HG03064 (cell line): ENCODE data around the gene SH2B3.

Source experiments
- ATAC-seq: cut with Tn5 transposase; IDR thresholded peaks from one replicate; pipeline ENCODE4 v1.9.1; 2021; ENCODE audit warnings: low read depth; ENCODE audit not compliant: unreplicated experiment

Gene SH2B3

DNA sequence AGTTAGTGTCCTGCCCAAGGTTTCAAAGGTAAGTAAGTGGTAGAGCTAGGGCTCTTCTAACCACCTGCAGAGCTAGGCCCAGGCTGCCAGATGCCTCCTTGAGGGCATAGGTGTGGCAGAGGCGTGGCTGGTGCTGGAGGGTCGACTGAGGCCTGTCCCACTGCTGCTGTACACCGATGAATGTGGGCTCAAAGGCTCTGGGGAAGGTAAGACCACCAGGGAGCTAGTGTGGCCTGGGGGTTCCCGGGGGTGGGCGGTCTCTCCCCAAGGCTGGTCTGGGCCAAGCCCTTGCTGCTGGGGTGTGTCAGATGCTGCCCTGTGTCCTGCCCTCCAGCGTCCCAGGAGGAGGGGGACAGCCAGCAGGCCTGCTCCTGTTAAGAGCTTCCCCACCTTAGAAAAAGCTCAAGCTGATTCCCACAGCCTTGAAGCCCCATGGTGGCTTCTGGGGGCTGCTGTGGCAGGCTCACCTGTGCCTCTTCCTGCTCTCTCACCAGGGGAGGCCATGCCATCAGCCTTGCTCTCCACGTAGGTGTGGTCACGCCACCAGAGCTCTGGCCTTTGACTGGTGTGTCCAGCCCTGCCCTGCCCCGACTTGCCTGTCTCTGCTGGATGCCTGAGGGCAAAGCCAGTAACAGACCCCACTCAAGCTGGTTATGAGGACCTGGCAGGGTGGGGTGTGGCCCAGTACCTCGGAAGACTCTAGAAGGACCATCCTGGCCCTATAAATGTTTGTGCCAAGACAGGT, 36.8 kb downstream of the SH2B3 start:
- ATAC-seq = no peak

DNA sequence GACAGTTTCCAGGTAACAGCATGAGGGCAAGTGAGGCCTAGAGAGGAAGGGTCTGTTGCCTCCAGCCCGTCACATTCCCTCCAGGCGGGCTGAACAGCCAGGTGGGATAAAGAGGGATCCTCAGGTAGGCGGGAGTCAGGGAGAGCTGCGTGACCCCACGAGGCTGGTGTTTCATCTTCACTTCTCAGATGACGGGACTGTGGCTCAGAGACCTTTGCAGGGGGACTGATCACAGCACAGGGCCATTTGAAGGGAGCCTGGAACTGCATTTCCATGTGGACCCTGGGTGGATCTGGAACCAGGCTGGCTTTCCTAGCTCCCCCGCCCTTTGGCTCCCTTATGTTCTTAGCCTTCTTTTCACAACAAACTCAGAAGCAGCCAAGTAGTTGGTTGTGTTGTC, 37.4 kb downstream of the SH2B3 start:
- no peak for ATAC-seq

DNA sequence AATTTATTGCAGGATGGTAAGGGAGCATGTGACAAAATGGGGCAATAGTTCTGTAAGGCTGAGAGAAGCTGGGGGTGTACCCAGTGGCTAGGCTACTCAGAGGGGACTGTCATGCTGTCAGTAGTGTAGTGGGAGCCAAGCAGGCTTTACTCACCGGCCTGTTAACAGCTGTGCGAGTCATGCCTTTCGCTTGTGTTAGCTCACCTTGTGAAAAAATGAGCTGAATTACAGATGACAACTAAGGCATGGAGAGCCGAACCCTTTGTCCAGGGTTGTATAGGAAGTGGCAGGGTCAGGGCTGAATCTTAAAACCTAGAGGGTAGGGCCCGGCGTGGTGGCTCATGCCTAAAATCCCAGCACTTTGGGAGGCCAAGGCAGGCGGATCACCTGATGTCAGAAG, 37.9 kb downstream of the SH2B3 start:
- no peak for ATAC-seq

DNA sequence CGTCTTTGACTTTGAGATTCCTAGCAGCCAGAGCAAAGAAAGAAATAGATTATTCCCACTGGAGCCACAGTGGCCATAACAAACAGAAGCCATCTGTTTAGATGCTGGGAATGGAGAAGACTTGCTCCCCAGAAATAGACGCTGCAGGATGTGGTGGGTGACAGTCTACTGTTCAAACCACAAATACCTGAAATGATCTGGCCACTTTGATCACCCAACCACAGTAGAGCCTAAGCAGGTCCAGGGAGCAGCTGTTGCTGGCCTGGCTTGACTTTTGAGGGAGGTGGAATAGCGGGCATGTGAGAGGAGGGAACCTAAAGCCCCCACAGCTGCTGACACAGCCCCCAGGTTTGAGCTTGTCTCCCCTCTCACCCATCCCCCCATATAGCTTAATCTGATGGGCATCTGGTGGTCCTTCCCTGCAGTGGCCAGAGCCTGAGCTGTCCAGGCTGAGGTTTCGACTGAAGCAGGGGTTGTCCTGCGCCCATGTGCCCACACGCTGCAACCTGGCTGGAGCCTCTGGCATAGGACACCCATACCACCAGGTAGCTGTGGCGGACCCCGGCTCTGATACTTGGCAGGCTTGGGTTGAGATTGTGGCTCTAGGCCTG, 38.7 kb downstream of the SH2B3 start:
- ATAC-seq = peak; percentile 25

DNA sequence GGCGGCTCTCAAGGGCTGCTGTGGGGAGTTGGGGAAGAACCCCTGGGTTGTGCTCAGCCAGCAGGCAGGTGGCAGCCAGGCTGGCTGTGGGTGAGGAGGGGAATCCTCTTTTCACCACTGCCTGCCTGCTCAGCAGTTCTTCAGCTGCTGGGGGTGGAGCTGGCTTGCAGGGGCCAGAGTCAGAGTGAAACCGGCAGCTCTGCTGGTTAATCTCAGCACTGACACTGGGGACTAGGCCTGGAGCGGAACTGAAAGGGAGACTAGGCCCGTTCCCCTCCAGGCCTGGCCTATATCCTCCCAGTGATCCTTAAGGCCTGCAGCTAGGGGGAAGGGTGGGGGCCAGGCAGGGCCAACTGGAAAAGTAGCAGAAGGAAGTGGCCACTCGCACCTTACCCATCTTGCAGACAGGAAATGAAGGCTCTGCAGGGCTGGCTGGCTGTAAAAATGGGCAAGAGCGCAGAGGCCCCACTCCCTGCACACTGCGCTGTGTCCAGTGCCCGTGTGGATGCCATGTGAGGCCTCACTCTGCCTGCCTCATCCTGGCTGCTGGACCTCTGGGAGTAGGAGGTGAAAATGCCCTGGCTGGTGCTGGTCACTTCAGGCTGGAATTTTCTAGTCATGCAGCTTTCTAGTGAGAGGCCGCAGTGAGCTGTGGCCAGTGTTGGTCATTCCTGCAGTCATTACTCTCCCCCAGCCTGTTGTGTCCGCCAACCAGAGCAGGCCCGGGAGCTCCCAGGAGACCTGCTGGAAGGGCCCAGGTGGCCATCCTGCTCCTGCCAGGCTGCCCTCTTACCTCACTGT, 39.4 kb downstream of the SH2B3 start:
- ATAC-seq = peak; percentile 78

DNA sequence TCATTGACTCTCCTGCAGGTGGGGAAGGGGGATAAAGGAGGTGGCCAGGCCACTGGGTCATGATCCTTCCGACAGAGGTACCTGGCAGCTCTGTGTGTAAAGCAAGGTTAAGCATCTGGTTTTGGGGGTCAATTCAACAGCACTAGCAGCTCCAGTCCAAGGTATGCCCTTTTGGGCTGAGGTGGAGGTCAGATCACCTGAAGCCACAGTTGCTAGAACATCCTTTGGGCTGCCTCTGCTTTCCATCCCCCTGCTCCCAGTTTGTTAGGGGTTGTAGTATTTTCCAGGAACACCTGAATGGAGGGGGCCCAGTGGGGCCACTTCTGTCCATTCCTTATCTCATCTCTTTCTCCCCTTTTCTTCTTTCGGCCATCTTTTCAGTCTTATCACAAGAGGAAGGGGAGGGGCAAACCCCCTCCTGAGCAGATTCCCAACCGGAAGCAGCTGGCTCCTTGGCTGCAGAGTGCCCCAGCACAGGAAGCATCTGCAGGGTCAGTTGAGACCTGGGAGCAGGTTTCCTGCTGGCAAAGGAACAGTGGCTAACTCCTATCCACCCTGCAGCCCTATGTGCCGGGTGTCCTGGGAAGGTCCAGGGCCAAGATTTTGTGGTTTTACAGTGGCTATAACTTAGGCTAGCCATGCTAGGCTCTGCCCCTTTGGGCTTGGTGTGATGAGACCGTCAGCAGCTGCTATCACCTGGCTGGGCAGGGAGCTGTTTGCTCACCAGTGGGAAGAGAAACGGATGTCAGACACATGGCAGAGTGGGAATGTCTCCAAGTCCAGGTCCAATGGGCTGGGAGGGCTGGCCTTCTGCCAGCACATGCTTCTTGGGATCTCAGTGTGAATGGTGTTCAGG, 40.2 kb downstream of the SH2B3 start:
- no peak for ATAC-seq

DNA sequence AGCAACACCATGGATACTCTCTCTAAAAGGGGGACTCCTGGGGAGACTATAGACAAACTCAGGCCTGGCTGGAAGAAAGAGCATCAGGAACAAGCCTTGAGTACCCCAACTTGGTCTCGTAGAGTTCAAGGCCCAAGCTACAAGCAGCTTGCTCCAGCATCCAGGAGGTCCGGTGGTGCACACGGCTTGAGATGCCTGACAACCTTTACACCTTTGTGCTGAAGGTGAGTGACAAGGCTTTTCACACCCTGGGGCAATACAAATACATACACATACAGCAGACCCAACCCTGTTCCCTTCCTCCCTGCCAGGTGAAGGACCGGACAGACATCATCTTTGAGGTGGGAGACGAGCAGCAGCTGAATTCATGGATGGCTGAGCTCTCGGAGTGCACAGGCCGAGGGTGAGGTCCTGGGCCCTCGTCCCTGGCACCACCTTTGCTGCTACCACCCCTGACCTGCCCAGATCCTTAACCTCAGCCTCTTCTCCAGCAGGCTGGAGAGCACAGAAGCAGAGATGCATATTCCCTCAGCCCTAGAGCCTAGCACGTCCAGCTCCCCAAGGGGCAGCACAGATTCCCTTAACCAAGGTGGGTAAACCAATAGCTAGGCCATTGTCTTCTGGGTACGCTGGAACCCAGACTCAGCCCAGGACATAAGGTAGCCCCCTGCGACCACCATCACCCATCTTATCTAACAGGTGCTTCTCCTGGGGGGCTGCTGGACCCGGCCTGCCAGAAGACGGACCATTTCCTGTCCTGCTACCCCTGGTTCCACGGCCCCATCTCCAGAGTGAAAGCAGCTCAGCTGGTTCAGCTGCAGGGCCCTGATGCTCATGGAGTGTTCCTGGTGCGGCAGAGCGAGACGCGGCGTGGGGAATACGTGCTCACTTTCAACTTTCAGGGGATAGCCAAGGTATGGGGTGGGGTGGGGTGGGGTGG, 41.2 kb downstream of the SH2B3 start:
- no peak for ATAC-seq

DNA sequence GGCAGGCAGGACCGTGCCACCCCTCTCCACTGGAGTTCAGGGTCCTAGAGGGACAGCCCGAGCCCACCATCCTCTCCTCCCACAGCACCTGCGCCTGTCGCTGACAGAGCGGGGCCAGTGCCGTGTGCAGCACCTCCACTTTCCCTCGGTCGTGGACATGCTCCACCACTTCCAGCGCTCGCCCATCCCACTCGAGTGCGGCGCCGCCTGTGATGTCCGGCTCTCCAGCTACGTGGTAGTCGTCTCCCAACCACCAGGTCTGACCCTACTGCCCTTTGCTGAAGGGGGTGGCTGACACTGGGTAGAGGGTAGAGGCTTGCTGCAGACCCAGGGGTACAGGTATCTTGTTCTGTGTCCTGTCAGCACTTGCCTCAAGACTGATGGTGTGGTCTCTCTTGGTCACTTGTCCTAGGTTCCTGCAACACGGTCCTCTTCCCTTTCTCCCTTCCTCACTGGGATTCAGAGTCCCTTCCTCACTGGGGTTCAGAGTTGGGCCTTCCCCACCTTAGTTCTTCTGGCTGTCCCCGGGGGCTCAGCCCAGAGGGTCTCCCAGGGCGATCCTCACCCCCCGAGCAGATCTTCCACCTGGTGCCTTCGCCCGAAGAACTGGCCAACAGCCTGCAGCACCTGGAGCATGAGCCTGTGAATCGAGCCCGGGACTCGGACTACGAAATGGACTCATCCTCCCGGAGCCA, 42.0 kb downstream of the SH2B3 start:
- ATAC-seq = no peak

DNA sequence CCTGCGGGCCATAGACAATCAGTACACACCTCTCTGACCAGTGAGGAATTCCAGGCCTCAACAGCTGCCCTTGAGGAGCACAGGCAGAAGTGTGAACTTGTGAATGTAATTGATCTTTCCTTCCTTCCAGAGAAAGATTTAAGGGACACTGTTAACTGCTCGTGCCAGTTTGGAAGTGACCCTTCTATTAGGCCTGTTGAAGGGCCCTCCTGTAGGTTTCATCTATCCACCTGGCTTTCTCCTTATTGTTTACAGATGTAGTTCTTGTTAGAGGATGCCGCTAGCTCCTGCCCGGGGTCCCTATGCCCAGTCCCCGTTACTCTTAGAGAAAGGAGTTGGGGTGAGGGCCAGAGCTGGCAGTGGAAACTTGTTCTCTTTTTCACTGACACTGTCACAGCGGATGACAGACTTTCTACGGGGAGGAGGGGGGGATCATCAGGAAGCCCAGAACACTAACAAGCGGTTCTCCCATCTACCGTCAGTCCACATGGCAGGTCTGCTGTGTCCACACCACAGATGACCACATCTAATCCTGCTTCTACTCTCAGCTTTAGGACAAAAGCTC, 42.6 kb downstream of the SH2B3 start:
- no peak for ATAC-seq

DNA sequence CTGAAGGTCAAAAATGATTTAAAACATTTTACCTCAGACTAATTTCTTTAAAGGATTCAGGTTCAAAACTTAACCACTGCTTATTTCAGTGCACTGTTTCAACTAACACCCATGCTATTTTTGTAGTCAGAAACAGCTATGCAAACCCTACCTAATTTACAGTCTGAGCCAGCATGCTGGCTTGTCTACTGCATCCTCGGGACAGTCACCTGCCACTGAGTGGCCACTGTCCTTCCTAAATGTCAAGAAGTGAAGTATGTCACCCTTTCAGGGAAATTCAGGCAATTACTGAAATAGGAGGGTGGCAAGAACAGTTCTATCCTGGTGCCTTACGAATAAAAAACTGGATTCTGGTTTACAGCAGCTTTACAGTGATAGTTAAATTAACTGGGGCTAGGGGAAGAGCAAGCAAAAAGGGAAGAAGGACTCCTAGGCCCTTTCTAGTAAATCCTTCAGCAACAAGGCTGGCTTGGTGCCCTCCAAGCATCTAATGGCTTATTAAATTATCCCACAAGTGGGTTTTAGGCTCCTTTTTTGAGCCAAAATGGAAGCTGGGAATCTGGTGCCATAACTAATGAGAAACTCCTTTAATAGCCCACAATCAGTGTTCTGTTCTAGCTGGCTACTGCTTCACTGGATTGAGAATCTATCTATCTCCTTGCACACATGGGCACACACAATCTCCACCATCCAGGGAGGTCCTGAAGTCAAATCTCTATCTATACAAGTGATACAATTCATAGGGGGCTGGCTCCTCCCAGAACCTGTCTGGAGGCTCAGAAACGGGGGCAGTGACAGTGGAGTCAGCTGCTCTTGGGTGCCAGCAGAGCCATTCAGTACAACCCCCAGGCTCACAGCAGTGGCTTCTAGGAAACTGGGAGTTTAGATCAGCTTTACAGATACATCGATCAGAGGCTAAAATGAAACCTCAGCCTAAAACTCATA, 43.4 kb downstream of the SH2B3 start:
- no peak for ATAC-seq

DNA sequence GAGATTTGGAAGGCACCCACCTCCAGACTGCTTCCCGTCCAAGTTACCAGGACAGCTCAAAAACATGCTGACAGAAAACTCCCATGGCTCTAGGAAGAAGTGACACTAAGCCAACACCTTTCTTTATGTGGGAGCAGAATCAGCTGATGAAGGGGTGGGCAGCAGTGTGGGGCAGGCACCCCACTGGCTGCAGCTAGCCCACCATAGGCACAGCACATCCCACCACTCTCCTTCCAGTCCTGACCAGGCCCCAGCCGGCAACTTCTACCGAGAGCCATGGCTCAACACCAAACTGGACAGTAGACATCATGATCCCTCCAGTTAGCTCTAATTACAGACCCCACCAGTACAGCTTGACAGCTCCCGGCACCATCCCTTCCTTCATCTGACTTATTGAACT, 45.0 kb downstream of the SH2B3 start:
- no peak for ATAC-seq

DNA sequence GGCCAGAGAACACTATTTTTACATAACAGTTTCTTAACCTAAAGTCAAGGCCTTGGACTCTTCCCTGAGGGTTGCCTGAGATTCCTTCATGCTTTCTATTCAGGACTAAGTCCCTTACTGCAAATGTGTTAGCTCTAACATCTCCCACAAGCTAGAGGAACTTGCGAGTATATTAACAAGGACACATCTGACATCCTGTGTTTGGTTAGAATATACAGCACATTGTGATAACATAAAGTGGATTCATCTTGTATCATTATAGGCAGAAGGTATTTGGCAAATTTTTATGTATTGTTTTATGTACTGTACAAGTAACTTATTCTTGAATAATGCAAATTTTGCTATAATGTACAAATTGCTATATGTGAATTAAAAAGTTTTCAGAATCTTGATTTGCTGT, 45.5 kb downstream of the SH2B3 start:
- ATAC-seq = no peak

DNA sequence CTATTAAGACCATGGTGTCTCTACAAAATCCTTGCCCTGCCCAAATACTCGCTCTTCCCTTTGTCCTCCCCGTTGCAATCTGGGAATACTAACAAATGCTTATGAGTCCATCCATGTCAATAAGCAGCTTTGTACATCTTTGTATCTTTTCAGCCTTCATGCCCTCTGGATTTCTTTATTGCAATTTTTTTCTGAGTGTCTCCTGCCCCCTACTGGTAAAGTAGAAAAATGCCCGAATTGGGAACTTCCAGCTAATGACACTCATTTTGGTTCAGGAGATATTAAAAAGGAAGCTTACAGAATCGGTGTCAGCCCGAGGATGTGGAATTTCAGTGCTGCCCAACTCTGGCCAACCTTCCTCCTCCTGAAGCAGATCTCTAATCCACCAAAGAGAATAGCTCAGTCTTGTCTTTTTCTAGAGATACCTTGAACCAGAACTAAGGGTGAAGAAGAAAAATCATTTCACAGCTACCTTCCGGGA, 46.0 kb downstream of the SH2B3 start:
- ATAC-seq = no peak

DNA sequence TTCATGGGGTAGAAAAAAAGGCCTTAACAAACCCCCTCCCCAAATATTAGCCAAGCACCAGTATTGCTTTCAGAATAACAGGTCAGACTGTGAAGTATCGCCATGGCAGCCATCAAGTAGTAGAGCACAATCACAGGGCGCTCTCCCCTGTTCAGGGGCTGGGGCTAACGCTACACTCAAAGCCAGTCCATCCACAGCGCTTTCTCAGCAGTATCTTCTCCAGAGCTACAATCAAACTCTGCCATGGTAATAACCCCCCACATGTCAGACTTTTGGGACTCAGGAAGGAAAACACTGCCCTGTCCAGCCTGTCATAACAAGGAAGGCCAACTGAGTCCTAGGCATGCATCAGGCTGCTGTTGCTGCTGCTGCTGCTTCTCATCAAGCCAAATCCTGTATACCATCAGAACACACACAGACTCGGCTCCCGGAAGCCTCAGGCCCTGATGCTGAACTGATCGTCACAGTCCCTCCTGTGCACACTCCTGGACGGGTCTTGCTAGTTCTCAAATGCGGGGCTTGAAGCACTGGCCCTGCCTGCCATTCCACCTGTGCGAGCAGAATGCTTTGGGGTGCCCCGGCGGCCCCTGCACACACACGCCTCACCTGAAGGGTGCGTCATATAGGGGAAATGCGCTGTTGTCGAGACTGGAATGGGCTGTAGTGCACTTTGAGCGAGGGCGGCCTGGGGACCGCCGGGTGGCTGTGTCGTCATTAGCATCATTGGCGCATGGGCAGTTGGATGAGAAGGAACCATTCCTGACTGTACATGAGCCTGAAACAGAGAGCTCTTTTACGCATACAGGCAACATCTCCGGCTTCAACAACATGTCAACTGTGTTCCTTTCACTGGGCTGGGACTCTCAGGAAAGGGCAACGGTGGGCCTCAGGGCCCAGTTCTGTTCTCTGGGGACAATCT, 47.6 kb downstream of the SH2B3 start:
- no peak for ATAC-seq

DNA sequence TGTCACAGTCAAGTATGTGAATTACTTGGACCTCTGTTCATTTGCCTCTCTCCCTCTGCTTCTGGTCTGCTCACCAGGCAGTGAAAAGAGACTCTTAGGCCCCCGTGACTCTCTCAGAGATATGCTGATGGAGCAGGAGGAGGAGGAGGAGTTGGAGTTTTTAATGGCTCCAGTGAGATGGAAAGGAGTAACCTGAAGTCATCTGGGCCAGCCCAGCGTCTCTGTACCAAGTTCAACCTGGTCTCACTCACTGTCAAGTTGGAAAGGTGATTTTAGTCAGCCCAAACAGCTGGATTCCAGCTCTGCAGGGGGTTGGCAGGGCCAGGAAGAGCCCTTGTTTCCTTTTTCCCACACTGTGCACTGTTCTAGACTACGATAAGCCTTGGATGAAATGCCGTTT, 48.6 kb downstream of the SH2B3 start:
- ATAC-seq = no peak

DNA sequence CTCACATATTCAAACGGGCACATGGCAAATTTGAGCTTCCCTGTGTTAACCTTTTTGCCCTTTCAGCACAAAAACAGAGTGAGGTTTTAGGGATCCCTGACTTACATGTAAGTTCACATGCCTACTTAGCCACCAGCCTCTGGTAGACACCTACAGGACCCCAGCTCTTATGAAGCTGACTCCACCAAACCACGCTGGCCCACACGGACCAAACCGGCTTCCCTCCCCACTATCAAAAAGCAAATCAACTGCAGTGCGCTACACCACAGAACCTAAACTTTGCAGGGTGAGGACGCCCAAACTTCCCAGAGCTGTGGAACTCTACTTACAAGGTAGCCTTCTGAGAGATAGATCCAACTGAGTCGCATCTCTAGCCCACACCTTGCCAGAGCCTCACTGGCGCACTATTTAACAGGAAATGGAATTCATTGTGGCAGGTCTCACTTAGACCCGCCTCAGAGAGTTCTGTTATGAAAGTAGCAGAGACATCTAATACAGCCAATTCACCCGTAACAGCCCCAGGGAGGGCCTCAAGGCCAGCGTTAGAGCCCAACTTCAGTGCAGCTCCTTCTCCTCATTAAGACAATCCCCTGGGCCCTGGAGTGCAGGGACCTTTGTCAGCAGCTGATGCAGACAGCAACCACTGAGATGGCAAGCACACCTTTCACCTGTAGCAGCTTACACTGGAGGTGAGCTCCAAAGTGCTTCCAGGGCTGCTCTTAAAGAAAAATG, 49.2 kb downstream of the SH2B3 start:
- ATAC-seq = no peak
